ENCODE results near the gene EFS. TPM values are rescaled to one million over a fixed set of nuclear protein-coding genes. Genes with fewer than 3 reads are reported as not detected.

EFS gene
- polyA plus RNA-seq, 1 donor (not counting 4 experiments of a cell fraction or from before 2014, with no cell fraction given), result 1.4 TPM

DNA sequence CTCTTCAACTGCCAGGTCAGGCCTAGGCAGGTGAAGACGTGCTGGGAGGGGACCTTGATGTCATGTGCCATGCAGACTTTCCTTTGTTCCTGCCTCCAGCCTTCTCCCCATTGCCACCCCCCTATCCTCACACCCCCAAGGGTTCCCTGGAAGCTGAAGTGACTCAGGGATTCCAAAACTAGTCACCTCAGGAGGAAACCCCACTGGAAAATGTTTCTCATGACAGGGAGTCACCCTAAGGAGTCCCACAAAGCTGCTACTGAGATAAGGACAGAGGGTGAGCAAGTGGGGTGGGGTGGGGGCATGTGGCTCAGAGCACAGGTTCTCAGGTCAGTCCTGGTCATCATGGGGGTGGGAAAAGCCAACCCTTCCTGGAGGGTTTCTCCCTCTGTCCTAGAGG, 5.2 kb upstream of the EFS start:
- Histone ChIP-seq H3K9ac (ENCODE audit: control insufficient read depth, extremely low read depth, insufficient read depth, low read length) (no peak overlapping the region), H3K79me2 (ENCODE audit: control insufficient read depth, insufficient read depth, low read length) (no peaks in the 10 kb centered on the region), H3K9me3 (ENCODE audit: control insufficient read depth, low read depth, low read length) (no peaks in the 10 kb centered on the region), H3K4me2 (ENCODE audit: control insufficient read depth, extremely low read depth, insufficient read depth, low read depth, low read length) (no peak overlapping the region), H3K4me3 (ENCODE audit: control insufficient read depth in 2 of 3, extremely low read depth in 1 of 3, insufficient read depth in 2 of 3, low read depth in 1 of 3, low read length in 3 of 3) (no peak overlapping the region), H2AFZ (ENCODE audit: control insufficient read depth, low read length) (no peak overlapping the region), H3K4me1 (ENCODE audit: control insufficient read depth, extremely low read depth, insufficient read depth, low read length) (peaks cover 12% of the 10 kb centered on the region), H3K9me1 (ENCODE audit: control insufficient read depth, extremely low read depth, insufficient read depth, low read length) (no peaks in the 10 kb centered on the region), H3K36me3 (ENCODE audit: control insufficient read depth in 2 of 2, extremely low read depth in 1 of 2, insufficient read depth in 2 of 2, low read length in 2 of 2) (no peaks in the 10 kb centered on the region), H4K20me1 (ENCODE audit: control insufficient read depth, extremely low read depth, insufficient read depth, low read length) (no peaks in the 10 kb centered on the region), H3K27me3 (ENCODE audit: control insufficient read depth, extremely low read depth, insufficient read depth, low read length) (no peaks in the 10 kb centered on the region), H3K27ac (ENCODE audit: control insufficient read depth, insufficient read depth, low read length) (no peak overlapping the region)
- dilution Hi-C loops (cut with MboI; ENCODE audit: extremely low pct_ligation_motif_present, low sequenced_read_pairs), result no loop called here
- no peak for TF ChIP-seq EZH2 (IDR thresholded peaks at IDR 0.05; ENCODE audit: low read length)
- TF ChIP-seq CTCF (optimal IDR thresholded peaks at IDR 0.05 in 1 of 3, IDR thresholded peaks at IDR 0.05 in 1 of 3, conservative IDR thresholded peaks at IDR 0.05 in 1 of 3; ENCODE audit: extremely low read depth in 1 of 3, insufficient read depth in 2 of 3, low read length in 3 of 3), result no peak
- DNase-seq (ENCODE audit: low read depth, low spot score) (no peak), FAIRE-seq (no peak)

- peaks cover 21% of the 10 kb centered on the region for H3K4me1 ChIP-seq (ENCODE audit: control insufficient read depth, extremely low read depth, insufficient read depth, low read length)
- H3K36me3 ChIP-seq (ENCODE audit: control insufficient read depth in 2 of 2, extremely low read depth in 1 of 2, insufficient read depth in 2 of 2, low read length in 2 of 2), result no peaks in the 10 kb centered on the region
- no peak for TF ChIP-seq EZH2 (IDR thresholded peaks at IDR 0.05; ENCODE audit: low read length)
- peak overlapping the region; percentile 87 for H2AFZ ChIP-seq (ENCODE audit: control insufficient read depth, low read length)
- H3K27me3 ChIP-seq (ENCODE audit: control insufficient read depth, extremely low read depth, insufficient read depth, low read length), result no peaks in the 10 kb centered on the region
- peak overlapping the region; percentile 63 for H3K4me2 ChIP-seq (ENCODE audit: control insufficient read depth, extremely low read depth, insufficient read depth, low read depth, low read length)
- H4K20me1 ChIP-seq (ENCODE audit: control insufficient read depth, extremely low read depth, insufficient read depth, low read length), result no peaks in the 10 kb centered on the region
- no peaks in the 10 kb centered on the region for H3K79me2 ChIP-seq (ENCODE audit: control insufficient read depth, insufficient read depth, low read length)
- dilution Hi-C loops (cut with MboI; ENCODE audit: extremely low pct_ligation_motif_present, low sequenced_read_pairs), result no loop called here
- no peak overlapping the region for H3K27ac ChIP-seq (ENCODE audit: control insufficient read depth, insufficient read depth, low read length)
- H3K9ac ChIP-seq (ENCODE audit: control insufficient read depth, extremely low read depth, insufficient read depth, low read length), result peak overlapping the region; percentile 57
- DNase-seq (ENCODE audit: low read depth, low spot score) (peak; percentile 42), FAIRE-seq (peak; percentile 80)
- H3K9me3 ChIP-seq (ENCODE audit: control insufficient read depth, low read depth, low read length), result no peaks in the 10 kb centered on the region
- H3K9me1 ChIP-seq (ENCODE audit: control insufficient read depth, extremely low read depth, insufficient read depth, low read length), result no peaks in the 10 kb centered on the region
- H3K4me3 ChIP-seq (ENCODE audit: control insufficient read depth in 2 of 3, extremely low read depth in 1 of 3, insufficient read depth in 2 of 3, low read depth in 1 of 3, low read length in 3 of 3), result peak overlapping the region; percentile 19 to 60 (median 34)
Measured at GRCh38 chr14:23366426-23366921, 1.5 kb upstream of the EFS start.
